HG02885 (cell line): ENCODE measurements around the gene SLC35F1.
"Not testable (repeated sequence)": the region's sequence is repeated elsewhere in the genome, so short reads cannot be mapped to it uniquely, and the experiment has no call there.

Source experiments
- ATAC-seq: cut with Tn5 transposase; IDR thresholded peaks from one replicate; pipeline ENCODE4 v1.9.1; 2021; ENCODE audit warnings: mild to moderate bottlenecking; ENCODE audit not compliant: unreplicated experiment, poor library complexity

SLC35F1 gene

GRCh38 chr6:117919775-117920729 lies 13.0 kb downstream of the SLC35F1 start:
- ATAC-seq, result no peak

GRCh38 chr6:117924690-117925089 lies 17.6 kb downstream of the SLC35F1 start:
- ATAC-seq, result no peak

GRCh38 chr6:117927866-117928265 lies 20.8 kb downstream of the SLC35F1 start:
- no peak for ATAC-seq

GRCh38 chr6:117928833-117929232 lies 21.8 kb downstream of the SLC35F1 start:
- ATAC-seq, result no peak

GRCh38 chr6:117929501-117929900 lies 22.4 kb downstream of the SLC35F1 start:
- ATAC-seq, result no peak

GRCh38 chr6:117930645-117931044 lies 23.6 kb downstream of the SLC35F1 start:
- no peak for ATAC-seq

- ATAC-seq, result no peak
Measured at GRCh38 chr6:117932001-117932400, 24.9 kb downstream of the SLC35F1 start.

- no peak for ATAC-seq
Measured at GRCh38 chr6:117932676-117933075, 25.6 kb downstream of the SLC35F1 start.

- no peak for ATAC-seq
Measured at GRCh38 chr6:117933471-117933870, 26.4 kb downstream of the SLC35F1 start.

- no peak for ATAC-seq
Measured at GRCh38 chr6:117938311-117938995, 31.4 kb downstream of the SLC35F1 start.

- ATAC-seq, result no peak
Measured at GRCh38 chr6:117947234-117947633, 40.2 kb downstream of the SLC35F1 start.

- ATAC-seq, result no peak
Measured at GRCh38 chr6:117951783-117952182, 44.7 kb downstream of the SLC35F1 start.

GRCh38 chr6:117955684-117956256 lies 48.7 kb downstream of the SLC35F1 start:
- ATAC-seq, result peak; percentile 82

GRCh38 chr6:117956386-117956785 lies 49.3 kb downstream of the SLC35F1 start:
- no peak for ATAC-seq

- no peak for ATAC-seq
Measured at GRCh38 chr6:117958536-117958935, 51.5 kb downstream of the SLC35F1 start.

GRCh38 chr6:117960877-117961276 lies 53.8 kb downstream of the SLC35F1 start:
- no peak for ATAC-seq

- no peak for ATAC-seq
Measured at GRCh38 chr6:117961301-117961700, 54.2 kb downstream of the SLC35F1 start.

GRCh38 chr6:117965763-117966162 lies 58.7 kb downstream of the SLC35F1 start:
- ATAC-seq, result not testable (repeated sequence)

- no peak for ATAC-seq
Measured at GRCh38 chr6:117971637-117972036, 64.6 kb downstream of the SLC35F1 start.

GRCh38 chr6:117974914-117975627 lies 68.0 kb downstream of the SLC35F1 start:
- ATAC-seq, result no peak
